Loucy (cell line): ENCODE results near the gene ACMSD.

Source experiments
- H2AFZ ChIP-seq: fragments of 200-600 bp; sonication (generic); 2 replicates; pipeline ENCODE4 v1.6.0; 2016; ENCODE audit warnings: antibody characterized with exemption, mild to moderate bottlenecking, low read length, moderate library complexity
- H3F3A ChIP-seq: fragments of 200-600 bp; 2 replicates; pipeline ENCODE4 v1.6.0; 2016; ENCODE audit warnings: antibody characterized with exemption, low read depth, mild to moderate bottlenecking
- H3K27me3 ChIP-seq: fragments of 200-600 bp; sonication (generic); 2 replicates; pipeline ENCODE4 v1.6.1; 2014; ENCODE audit warnings: low read length, mild to moderate bottlenecking; ENCODE audit not compliant: insufficient read depth, poor library complexity, severe bottlenecking
- H3K36me3 ChIP-seq: fragments of 200-600 bp; sonication (generic); 2 replicates; pipeline ENCODE4 v1.6.1; 2016; ENCODE audit warnings: low read length; ENCODE audit not compliant: insufficient read depth
- H3K4me1 ChIP-seq: fragments of 200-600 bp; sonication (generic); 2 replicates; pipeline ENCODE4 v1.5.1; 2014; ENCODE audit warnings: low read length, mild to moderate bottlenecking; ENCODE audit not compliant: insufficient read depth, poor library complexity, severe bottlenecking
- H3K4me2 ChIP-seq: fragments of 200-600 bp; sonication (generic); 2 replicates; pipeline ENCODE4 v1.6.0; 2014; ENCODE audit warnings: antibody characterized with exemption, low read length, low read depth, mild to moderate bottlenecking; ENCODE audit not compliant: poor library complexity, severe bottlenecking
- H3K4me3 ChIP-seq: fragments of 200-600 bp; sonication (generic); 2 replicates; pipeline ENCODE4 v1.5.1; 2014; ENCODE audit warnings: low read length, mild to moderate bottlenecking, mixed read lengths; ENCODE audit not compliant: poor library complexity, severe bottlenecking
- H3K79me2 ChIP-seq: fragments of 200-600 bp; sonication (generic); 2 replicates; pipeline ENCODE4 v1.6.1; 2014; ENCODE audit warnings: low read length; ENCODE audit not compliant: insufficient read depth
- H3K9ac ChIP-seq: fragments of 200-600 bp; sonication (generic); 2 replicates; pipeline ENCODE4 v1.6.0; 2014; ENCODE audit warnings: mild to moderate bottlenecking, low read depth, low read length, moderate library complexity; ENCODE audit not compliant: poor library complexity, severe bottlenecking
- H3K9me2 ChIP-seq: fragments of 200-600 bp; sonication (generic); replicated peaks from 2 replicates; pipeline ENCODE4 v1.6.1; 2016; ENCODE audit warnings: low read depth, low read length, mixed read lengths
- H3K9me3 ChIP-seq: fragments of 200-600 bp; sonication (generic); 2 replicates; pipeline ENCODE4 v1.6.1; 2014; ENCODE audit warnings: mild to moderate bottlenecking, antibody characterized with exemption, low read length, low read depth; ENCODE audit not compliant: insufficient read depth
- H4K20me1 ChIP-seq: fragments of 200-600 bp; sonication (generic); 2 replicates; pipeline ENCODE4 v1.6.0; 2014; ENCODE audit warnings: antibody characterized with exemption, low read length, mild to moderate bottlenecking; ENCODE audit not compliant: insufficient read depth, poor library complexity, severe bottlenecking
- EZH2phosphoT487 ChIP-seq: fragments of 200-600 bp; IDR thresholded peaks from 2 replicates; pipeline ENCODE4 v1.6.1; 2018; ENCODE audit warnings: antibody characterized with exemption, mild to moderate bottlenecking, moderate library complexity, borderline replicate concordance
- TF ChIP-seq, protein P1 (sequence below): fragments of 200-600 bp; sonication (generic); conservative IDR thresholded peaks from 2 replicates; pipeline ENCODE4 v1.5.1; 2014; ENCODE audit warnings: mild to moderate bottlenecking, antibody characterized with exemption, low read length

ACMSD gene

DNA sequence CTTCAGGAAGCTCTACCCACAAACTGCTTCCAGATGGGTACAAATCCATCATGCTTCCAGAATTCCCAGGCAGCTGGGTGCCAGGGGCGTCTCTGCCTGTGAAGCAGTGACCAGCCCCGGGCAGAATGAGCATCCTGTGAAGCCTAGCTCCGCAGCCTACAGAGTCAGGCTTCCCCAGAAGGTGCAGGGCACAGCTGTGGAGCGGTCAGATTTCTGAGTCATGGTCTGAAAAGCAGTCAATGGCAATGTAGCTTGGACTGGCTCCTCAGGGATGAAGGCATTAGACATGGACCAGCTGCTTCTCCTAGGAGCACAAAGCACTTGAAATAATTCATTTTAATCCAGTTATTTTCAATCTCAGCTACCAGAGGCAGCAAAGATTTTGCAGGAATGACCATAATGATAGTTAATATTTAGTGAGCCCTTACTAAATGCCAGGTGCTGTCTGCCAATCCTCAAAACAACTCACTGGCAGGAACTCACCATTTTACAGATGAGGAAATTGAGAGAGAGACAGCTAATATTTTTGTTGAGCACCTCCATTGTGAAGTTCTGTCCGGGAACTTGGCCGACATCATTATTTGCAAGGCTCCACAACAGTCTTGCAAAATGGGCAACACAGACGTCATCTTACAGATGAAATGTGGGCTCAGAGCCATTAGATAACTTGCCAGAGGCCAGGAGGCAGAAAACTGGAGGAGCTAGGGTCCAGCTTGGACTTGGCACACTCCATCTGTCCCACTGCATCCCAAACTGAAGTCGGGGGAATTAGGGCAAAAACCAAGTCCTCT, 31.7 kb downstream of the ACMSD start:
- H3K27me3 ChIP-seq = no peaks in the 10 kb centered on the region
- no peaks in the 10 kb centered on the region for H3K36me3 ChIP-seq
- no peaks in the 10 kb centered on the region for H4K20me1 ChIP-seq
- H3K4me2 ChIP-seq = no peak overlapping the region
- H2AFZ ChIP-seq = no peak overlapping the region
- H3K79me2 ChIP-seq = no peaks in the 10 kb centered on the region
- no peaks in the 10 kb centered on the region for H3K9me2 ChIP-seq
- no peaks in the 10 kb centered on the region for H3F3A ChIP-seq
- H3K4me1 ChIP-seq = no peaks in the 10 kb centered on the region
- H3K4me3 ChIP-seq = no peak overlapping the region
- H3K9ac ChIP-seq = no peak overlapping the region
- no peaks in the 10 kb centered on the region for H3K9me3 ChIP-seq
- TF ChIP-seq, protein P1, sequence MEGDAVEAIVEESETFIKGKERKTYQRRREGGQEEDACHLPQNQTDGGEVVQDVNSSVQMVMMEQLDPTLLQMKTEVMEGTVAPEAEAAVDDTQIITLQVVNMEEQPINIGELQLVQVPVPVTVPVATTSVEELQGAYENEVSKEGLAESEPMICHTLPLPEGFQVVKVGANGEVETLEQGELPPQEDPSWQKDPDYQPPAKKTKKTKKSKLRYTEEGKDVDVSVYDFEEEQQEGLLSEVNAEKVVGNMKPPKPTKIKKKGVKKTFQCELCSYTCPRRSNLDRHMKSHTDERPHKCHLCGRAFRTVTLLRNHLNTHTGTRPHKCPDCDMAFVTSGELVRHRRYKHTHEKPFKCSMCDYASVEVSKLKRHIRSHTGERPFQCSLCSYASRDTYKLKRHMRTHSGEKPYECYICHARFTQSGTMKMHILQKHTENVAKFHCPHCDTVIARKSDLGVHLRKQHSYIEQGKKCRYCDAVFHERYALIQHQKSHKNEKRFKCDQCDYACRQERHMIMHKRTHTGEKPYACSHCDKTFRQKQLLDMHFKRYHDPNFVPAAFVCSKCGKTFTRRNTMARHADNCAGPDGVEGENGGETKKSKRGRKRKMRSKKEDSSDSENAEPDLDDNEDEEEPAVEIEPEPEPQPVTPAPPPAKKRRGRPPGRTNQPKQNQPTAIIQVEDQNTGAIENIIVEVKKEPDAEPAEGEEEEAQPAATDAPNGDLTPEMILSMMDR = no peak
- TF ChIP-seq EZH2phosphoT487 = no peak

DNA sequence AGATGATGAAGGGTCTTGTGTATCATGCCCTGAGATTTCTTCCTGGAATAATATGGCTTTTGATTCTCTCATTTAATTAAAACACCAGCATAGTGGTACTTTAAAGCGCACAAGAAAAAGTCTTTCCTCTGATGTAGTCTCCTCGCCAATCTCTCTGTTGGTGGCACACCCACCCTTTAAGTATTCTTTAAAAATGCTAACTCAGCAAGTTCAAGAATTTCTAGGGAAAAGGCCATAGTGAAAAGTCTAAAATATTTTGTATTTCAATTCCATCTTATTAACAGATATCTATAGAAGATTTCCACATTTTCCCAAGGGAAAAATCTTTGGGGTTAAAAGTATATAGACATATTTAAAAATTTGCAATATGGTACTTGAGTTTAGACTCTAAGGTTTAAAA, 34.7 kb downstream of the ACMSD start:
- Histone ChIP-seq H3K9ac (no peak overlapping the region), H2AFZ (no peak overlapping the region), H3K79me2 (no peaks in the 10 kb centered on the region), H3K4me3 (no peak overlapping the region), H3K4me2 (no peak overlapping the region), H4K20me1 (no peaks in the 10 kb centered on the region), H3K9me3 (no peaks in the 10 kb centered on the region), H3F3A (no peaks in the 10 kb centered on the region), H3K36me3 (no peaks in the 10 kb centered on the region), H3K4me1 (no peaks in the 10 kb centered on the region), H3K9me2 (no peaks in the 10 kb centered on the region), H3K27me3 (no peaks in the 10 kb centered on the region)
- TF ChIP-seq, protein P1 = no peak
- TF ChIP-seq EZH2phosphoT487 = no peak

DNA sequence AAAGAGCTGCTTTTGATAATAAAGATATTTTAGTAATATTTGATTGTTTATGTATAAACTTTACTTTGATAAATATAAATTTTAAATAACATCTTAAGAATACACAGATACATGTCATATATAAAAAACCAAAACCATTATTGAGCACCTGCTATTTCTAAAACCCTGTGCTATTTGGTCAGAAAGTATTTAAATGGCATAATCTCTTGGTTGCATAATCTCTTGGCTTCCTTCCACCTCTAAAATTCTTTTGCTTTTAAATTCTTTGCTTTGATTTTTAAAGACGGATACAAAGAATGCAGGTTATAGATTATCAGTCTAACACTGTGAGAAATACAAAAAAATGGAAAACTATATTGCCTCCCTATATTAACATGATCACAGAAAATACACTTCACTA, 36.9 kb downstream of the ACMSD start:
- H3K27me3 ChIP-seq = no peaks in the 10 kb centered on the region
- no peaks in the 10 kb centered on the region for H4K20me1 ChIP-seq
- H3K4me1 ChIP-seq = no peaks in the 10 kb centered on the region
- TF ChIP-seq, protein P1 = no peak
- TF ChIP-seq EZH2phosphoT487 = no peak
- no peak overlapping the region for H3K4me2 ChIP-seq
- H3K9me3 ChIP-seq = no peaks in the 10 kb centered on the region; the same call in 1 of the 2 replicates
- no peaks in the 10 kb centered on the region for H3K36me3 ChIP-seq
- H3K4me3 ChIP-seq = no peak overlapping the region
- no peaks in the 10 kb centered on the region for H3F3A ChIP-seq
- H3K9me2 ChIP-seq = no peaks in the 10 kb centered on the region
- H3K79me2 ChIP-seq = no peaks in the 10 kb centered on the region
- H2AFZ ChIP-seq = no peak overlapping the region
- H3K9ac ChIP-seq = no peak overlapping the region
